Nephron (organoid): Measurements from ENCODE around the gene RNF138.

Source experiments
- H3K27ac Mint-ChIP-seq, 3 experiments: 2 replicates each; pipeline ENCODE4 v1.8.0; 2020; ENCODE audit warnings: mixed read lengths in 3 of 3, mild to moderate bottlenecking in 2 of 3, moderate library complexity in 1 of 3
- H3K27me3 Mint-ChIP-seq: 2 replicates; pipeline ENCODE4 v1.8.0; 2021; ENCODE audit warnings: low read depth, mild to moderate bottlenecking, moderate library complexity, mixed read lengths
- H3K36me3 Mint-ChIP-seq: 2 replicates; pipeline ENCODE4 v1.8.0; 2020; ENCODE audit warnings: low read depth, mixed read lengths
- H3K4me1 Mint-ChIP-seq: 2 replicates; pipeline ENCODE4 v1.8.0; 2020; ENCODE audit warnings: mixed read lengths
- H3K4me3 Mint-ChIP-seq, 3 experiments: 2 replicates each; pipeline ENCODE4 v1.8.0; 2020; ENCODE audit warnings: mild to moderate bottlenecking in 3 of 3, mixed read lengths in 3 of 3, moderate library complexity in 2 of 3
- H3K9me3 Mint-ChIP-seq: 2 replicates; pipeline ENCODE4 v1.8.0; 2020; ENCODE audit warnings: mixed read lengths
- CTCF ChIP-seq, 3 experiments: fragments of 200-600 bp; sonication (generic); IDR thresholded peaks; one replicate each; pipeline ENCODE4 v1.5.0; 2021; ENCODE audit warnings: antibody characterized with exemption in 3 of 3; ENCODE audit not compliant: unreplicated experiment in 3 of 3

RNF138 gene

DNA sequence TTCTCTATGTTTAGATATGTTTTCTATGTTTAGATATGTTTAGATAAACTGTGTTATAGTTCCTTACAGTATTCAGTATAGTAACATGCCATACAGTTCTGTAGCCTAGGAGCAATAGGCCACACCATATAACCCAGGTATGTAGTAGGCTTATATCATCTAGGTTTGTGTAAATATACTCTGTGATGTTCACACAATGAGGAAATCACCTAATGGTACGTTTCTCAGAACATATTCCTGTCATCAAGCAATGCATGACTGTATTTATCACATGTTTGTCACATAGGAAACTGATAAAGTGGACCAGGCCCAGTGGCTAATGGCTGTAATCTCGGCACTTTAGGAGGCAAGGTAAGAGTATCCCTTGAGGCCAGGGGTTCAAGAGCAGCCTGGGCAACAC is 44.0 kb downstream of the RNF138 start:
- Mint-ChIP-seq H3K4me1 (no peaks in the 10 kb centered on the region), H3K27ac (no peak overlapping the region), H3K27me3 (no peaks in the 10 kb centered on the region), H3K36me3 (peaks cover 16% of the 10 kb centered on the region), H3K4me3 (no peak overlapping the region), H3K9me3 (no peaks in the 10 kb centered on the region)
- TF ChIP-seq CTCF (IDR thresholded peaks at IDR 0.05; ENCODE audit: unreplicated experiment in 3 of 3): no peak

DNA sequence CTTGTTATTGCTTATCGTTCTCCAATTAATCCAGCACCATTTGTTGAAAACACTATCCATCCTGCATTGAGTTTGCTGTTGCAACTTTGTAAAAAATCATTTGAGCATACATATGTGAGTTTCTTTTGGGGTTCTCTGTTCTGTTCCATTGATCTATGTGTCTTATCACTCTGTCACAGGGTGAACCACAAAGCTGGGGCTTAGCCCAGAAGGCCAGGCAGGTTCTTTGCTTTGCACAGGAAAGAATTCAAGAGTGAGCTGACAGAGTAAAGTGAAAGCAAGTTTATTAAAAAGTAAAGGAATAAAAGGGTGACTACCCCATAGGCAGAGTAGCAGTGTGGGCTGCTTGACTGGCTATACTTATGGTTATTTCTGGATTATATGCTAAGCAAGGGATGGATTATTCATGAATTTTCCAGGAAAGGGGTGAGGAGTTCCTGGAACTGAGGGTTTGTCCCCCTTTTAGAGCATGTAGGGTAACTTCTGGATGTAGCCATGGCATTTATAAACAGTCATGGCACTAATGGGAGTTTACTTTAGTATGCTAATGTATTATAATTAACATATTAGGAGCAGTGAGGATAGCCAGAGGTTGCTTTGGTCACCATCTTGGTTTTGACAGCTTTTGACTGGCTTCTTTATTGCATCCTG is 46.8 kb downstream of the RNF138 start:
- no peak for TF ChIP-seq CTCF (IDR thresholded peaks at IDR 0.05; ENCODE audit: unreplicated experiment in 3 of 3)
- no peak overlapping the region for H3K4me3 Mint-ChIP-seq
- no peak overlapping the region for H3K27ac Mint-ChIP-seq
- H3K9me3 Mint-ChIP-seq: peaks cover 2% of the 10 kb centered on the region
- H3K4me1 Mint-ChIP-seq: no peaks in the 10 kb centered on the region
- peaks cover 1% of the 10 kb centered on the region for H3K36me3 Mint-ChIP-seq
- no peaks in the 10 kb centered on the region for H3K27me3 Mint-ChIP-seq

GRCh38 chr18:32139835-32140283 is 48.2 kb downstream of the RNF138 start:
- Mint-ChIP-seq H3K27ac (no peak overlapping the region), H3K9me3 (peaks cover 2% of the 10 kb centered on the region), H3K4me1 (no peaks in the 10 kb centered on the region), H3K36me3 (no peaks in the 10 kb centered on the region), H3K4me3 (no peak overlapping the region), H3K27me3 (no peaks in the 10 kb centered on the region)
- TF ChIP-seq CTCF (IDR thresholded peaks at IDR 0.05; ENCODE audit: unreplicated experiment in 3 of 3): no peak

DNA sequence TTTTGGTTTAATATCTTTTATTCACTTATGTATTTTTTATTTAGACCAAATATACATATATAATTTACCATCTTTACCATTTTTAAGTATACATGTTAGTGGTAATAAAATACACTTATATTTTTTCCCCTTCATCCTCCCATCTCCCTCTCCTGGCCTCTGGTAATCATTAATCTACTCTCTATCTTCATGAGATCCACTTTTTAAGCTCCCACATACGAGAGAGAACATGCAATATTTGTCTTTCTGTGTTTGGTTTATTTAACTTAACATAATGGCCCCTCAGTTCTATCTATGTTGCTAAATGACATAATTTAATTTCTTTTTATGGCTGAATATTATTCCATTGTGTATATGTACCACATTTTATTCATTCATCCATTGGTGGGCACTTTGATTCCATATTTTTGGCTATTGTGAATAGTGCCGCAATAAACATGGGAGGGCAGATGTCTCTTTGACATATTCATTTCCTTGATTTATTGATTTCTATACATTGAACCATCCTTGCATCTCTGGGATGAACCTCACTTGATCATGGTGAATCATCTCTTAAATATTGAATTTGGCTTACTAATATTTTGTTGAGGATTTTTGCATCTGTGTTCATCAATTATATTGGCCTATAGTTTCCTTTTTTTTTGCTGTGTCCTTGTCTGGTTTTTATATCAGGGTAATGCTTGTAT is 56.7 kb downstream of the RNF138 start:
- H3K36me3 Mint-ChIP-seq: no peaks in the 10 kb centered on the region
- no peak overlapping the region for H3K27ac Mint-ChIP-seq
- H3K9me3 Mint-ChIP-seq: peaks cover 24% of the 10 kb centered on the region
- H3K4me3 Mint-ChIP-seq: no peak overlapping the region
- no peak for TF ChIP-seq CTCF (IDR thresholded peaks at IDR 0.05; ENCODE audit: unreplicated experiment in 3 of 3)
- H3K27me3 Mint-ChIP-seq: no peaks in the 10 kb centered on the region
- no peaks in the 10 kb centered on the region for H3K4me1 Mint-ChIP-seq

- no peak for TF ChIP-seq CTCF (IDR thresholded peaks at IDR 0.05; ENCODE audit: unreplicated experiment in 3 of 3)
- H3K4me1 Mint-ChIP-seq: peaks cover 1% of the 10 kb centered on the region
- H3K4me3 Mint-ChIP-seq: no peak overlapping the region
- no peak overlapping the region for H3K27ac Mint-ChIP-seq
- H3K27me3 Mint-ChIP-seq: no peaks in the 10 kb centered on the region
- peaks cover 22% of the 10 kb centered on the region for H3K9me3 Mint-ChIP-seq
- H3K36me3 Mint-ChIP-seq: no peaks in the 10 kb centered on the region
Observed at GRCh38 chr18:32152705-32153448, 61.2 kb downstream of the RNF138 start.
